Astrocyte of the cerebellum (primary cell): Measurements from ENCODE around the gene DPF1.

Experiments
- DNase-seq: peaks from one replicate; pipeline ENCODE4 v3.0.0-alpha.2; 2011; ENCODE audit warnings: low read depth
- H3K4me3 ChIP-seq: 2 replicates; pipeline ENCODE4 v1.5.1; 2011; ENCODE audit warnings: mild to moderate bottlenecking, low read depth, low read length, moderate library complexity
- CTCF ChIP-seq: IDR thresholded peaks from 2 replicates; pipeline ENCODE4 v1.5.1; 2012; ENCODE audit warnings: low read length, low read depth, moderate library complexity, mild to moderate bottlenecking; ENCODE audit errors: missing control alignments
- in situ Hi-C: cut with HindIII; loops from 2 replicates; pipeline ENCODE4 v1.10.0; 2017; ENCODE audit warnings: low sequenced_read_pairs

The DPF1 gene

GRCh38 chr19:38201731-38202130 is 22.3 kb downstream of the DPF1 start:
- in situ Hi-C loops = no loop called here
- TF ChIP-seq CTCF = no peak
- DNase-seq = no peak
- no peak overlapping the region for H3K4me3 ChIP-seq

GRCh38 chr19:38199340-38199739 is 24.7 kb downstream of the DPF1 start:
- in situ Hi-C loops = no loop called here
- DNase-seq = no peak
- TF ChIP-seq CTCF = no peak
- H3K4me3 ChIP-seq = no peak overlapping the region

GRCh38 chr19:38197937-38198704 is 25.9 kb downstream of the DPF1 start:
- H3K4me3 ChIP-seq = no peak overlapping the region
- in situ Hi-C loops = no loop called here
- no peak for TF ChIP-seq CTCF
- DNase-seq = no peak

- in situ Hi-C loops = no loop called here
- no peak overlapping the region for H3K4me3 ChIP-seq
- no peak for TF ChIP-seq CTCF
- DNase-seq = no peak
Observed at GRCh38 chr19:38196948-38197656, 26.9 kb downstream of the DPF1 start.

- no peak for TF ChIP-seq CTCF
- in situ Hi-C loops = no loop called here
- DNase-seq = no peak
- H3K4me3 ChIP-seq = no peak overlapping the region
Observed at GRCh38 chr19:38196245-38196837, 27.7 kb downstream of the DPF1 start.

- in situ Hi-C loops = no loop called here
- no peak for DNase-seq
- no peak overlapping the region for H3K4me3 ChIP-seq
- TF ChIP-seq CTCF = no peak
Observed at GRCh38 chr19:38195237-38195636, 28.8 kb downstream of the DPF1 start.
